Neuronal stem cell (in vitro differentiated cells): Measurements from ENCODE around the gene FBXW7.

Source experiments
- DNase-seq: peaks from one replicate; pipeline ENCODE4 v3.0.0-alpha.2; 2013; ENCODE audit warnings: low spot score
- H2AFZ ChIP-seq: one replicate; pipeline ENCODE4 v1.6.1; 2013; ENCODE audit warnings: mild to moderate bottlenecking, low read length, inconsistent platforms
- H2AK5ac ChIP-seq: 2 replicates; pipeline ENCODE4 v1.6.1; 2013; ENCODE audit warnings: low read depth, mild to moderate bottlenecking, inconsistent platforms, low read length, moderate library complexity, mixed read lengths
- H2BK120ac ChIP-seq: 2 replicates; pipeline ENCODE4 v1.6.1; 2013; ENCODE audit warnings: low read depth, mild to moderate bottlenecking, inconsistent platforms, low read length, moderate library complexity, mixed read lengths
- H2BK12ac ChIP-seq: one replicate; pipeline ENCODE4 v1.6.1; 2013; ENCODE audit warnings: low read length, inconsistent platforms
- H2BK15ac ChIP-seq: 2 replicates; pipeline ENCODE4 v1.6.1; 2013; ENCODE audit warnings: mild to moderate bottlenecking, low read length, inconsistent platforms, mixed read lengths
- H2BK5ac ChIP-seq: one replicate; pipeline ENCODE4 v1.6.1; 2013; ENCODE audit warnings: inconsistent platforms, mild to moderate bottlenecking, low read length, moderate library complexity
- H3K14ac ChIP-seq: one replicate; pipeline ENCODE4 v1.6.1; 2013; ENCODE audit warnings: low read length, inconsistent platforms
- H3K18ac ChIP-seq: 2 replicates; pipeline ENCODE4 v1.6.1; 2013; ENCODE audit warnings: low read length, inconsistent platforms
- H3K23ac ChIP-seq: 2 replicates; pipeline ENCODE4 v1.6.1; 2013; ENCODE audit warnings: low read depth, mild to moderate bottlenecking, mixed read lengths, low read length, inconsistent platforms; ENCODE audit not compliant: poor library complexity
- H3K27ac ChIP-seq: replicated peaks from 3 replicates; pipeline ENCODE4 v1.5.1; 2013; ENCODE audit warnings: low read length, inconsistent platforms
- H3K27me3 ChIP-seq, 3 experiments: 2 replicates each; pipeline ENCODE4 v1.6.1; 2013; ENCODE audit warnings: low read length in 3 of 3, mild to moderate bottlenecking in 2 of 3, inconsistent platforms in 1 of 3, low read depth in 1 of 3, mixed read lengths in 1 of 3, moderate library complexity in 1 of 3; ENCODE audit not compliant: control insufficient read depth in 3 of 3, insufficient read depth in 3 of 3
- H3K36me3 ChIP-seq, 2 donors: replicated peaks in 1 of 2; 2 replicates each; pipeline ENCODE4 v1.6.1; 2013; ENCODE audit warnings: low read length in 2 of 2; ENCODE audit not compliant: control insufficient read depth in 2 of 2, insufficient read depth in 2 of 2
- H3K4ac ChIP-seq: 2 replicates; pipeline ENCODE4 v1.6.1; 2013; ENCODE audit warnings: inconsistent platforms, mild to moderate bottlenecking, low read length, moderate library complexity
- H3K4me1 ChIP-seq, 2 donors: 1 replicate in 1 of 2; 2 replicates in 1 of 2; pipeline ENCODE4 v1.6.1; 2013; ENCODE audit warnings: low read length in 2 of 2, low read depth in 1 of 2; ENCODE audit not compliant: control insufficient read depth in 2 of 2, insufficient read depth in 1 of 2
- H3K4me2 ChIP-seq: one replicate; pipeline ENCODE4 v1.6.1; 2013; ENCODE audit warnings: mild to moderate bottlenecking, low read length, inconsistent platforms; ENCODE audit not compliant: insufficient read depth, poor library complexity, severe bottlenecking
- H3K4me3 ChIP-seq, 2 donors: 2 replicates each; pipeline ENCODE4 v1.5.1; 2013; ENCODE audit warnings: low read length in 2 of 2, mild to moderate bottlenecking in 2 of 2, inconsistent platforms in 1 of 2, moderate library complexity in 1 of 2
- H3K79me1 ChIP-seq: one replicate; pipeline ENCODE4 v1.6.1; 2013; ENCODE audit warnings: low read depth, mild to moderate bottlenecking, inconsistent platforms, low read length, moderate library complexity
- H3K9ac ChIP-seq: one replicate; pipeline ENCODE4 v1.6.1; 2013; ENCODE audit warnings: mild to moderate bottlenecking, low read depth, low read length, inconsistent platforms; ENCODE audit not compliant: poor library complexity
- H3K9me3 ChIP-seq, 2 donors: replicated peaks in 1 of 2; 2 replicates each; pipeline versions ENCODE3 to v1.6.1; 2013; ENCODE audit warnings: low read length in 2 of 2, mild to moderate bottlenecking in 2 of 2, inconsistent platforms in 1 of 2, low read depth in 1 of 2, mixed read lengths in 1 of 2, moderate library complexity in 1 of 2; ENCODE audit not compliant: control insufficient read depth in 2 of 2, insufficient read depth in 1 of 2
- H4K8ac ChIP-seq: one replicate; pipeline ENCODE4 v1.6.1; 2013; ENCODE audit warnings: low read depth, mild to moderate bottlenecking, inconsistent platforms, low read length, moderate library complexity
- H4K91ac ChIP-seq: one replicate; pipeline ENCODE4 v1.6.1; 2013; ENCODE audit warnings: low read length, low read depth, mild to moderate bottlenecking, inconsistent platforms; ENCODE audit not compliant: poor library complexity
- WGBS, 2 donors: extraction: QIAGEN DNeasy Blood & Tissue Kit; methylation state at CpG; one replicate each; pipeline ENCODE4 v1.1.7; 2013; ENCODE audit warnings: missing lambda C conversion rate in 2 of 2, mixed read lengths in 1 of 2; ENCODE audit not compliant: insufficient read length in 2 of 2, insufficient replicate concordance in 1 of 2; ENCODE audit errors: extremely low coverage in 2 of 2; 5-methylcytosine and 5-hydroxymethylcytosine counted together

Gene FBXW7

DNA sequence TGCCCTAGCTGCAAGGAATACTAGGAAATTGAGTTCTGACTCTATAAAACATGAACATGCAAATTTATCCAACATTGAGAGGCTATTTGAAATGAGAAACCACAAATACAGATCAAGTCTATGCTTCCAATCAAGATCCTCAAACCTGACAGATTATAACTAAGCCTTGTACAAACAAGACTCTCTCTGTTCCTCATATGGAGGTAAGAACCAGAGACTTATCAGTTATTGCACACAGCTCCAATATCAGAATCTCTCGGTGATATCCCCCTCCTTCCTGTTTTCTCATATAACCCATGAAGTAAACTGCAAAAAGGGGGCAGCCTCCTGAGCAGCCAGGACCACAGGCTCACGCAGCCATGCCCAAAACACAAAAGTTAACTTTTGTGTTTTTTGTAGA is 36.5 kb downstream of the FBXW7 start:
- no peaks in the 10 kb centered on the region for H3K9me3 ChIP-seq
- DNase-seq = no peak
- H3K4me3 ChIP-seq = no peak overlapping the region
- no peak overlapping the region for H3K9ac ChIP-seq
- H3K4ac ChIP-seq = no peak overlapping the region
- no peak overlapping the region for H3K4me2 ChIP-seq
- H3K27ac ChIP-seq = no peak overlapping the region
- no peak overlapping the region for H2BK15ac ChIP-seq
- H4K91ac ChIP-seq = no peak overlapping the region
- no peak overlapping the region for H3K14ac ChIP-seq
- no peak overlapping the region for H2BK5ac ChIP-seq
- H2BK12ac ChIP-seq = no peak overlapping the region
- no peak overlapping the region for H3K23ac ChIP-seq
- no CpG with 5 or more reads among the region's 2 CpGs for WGBS, 2 donors
- H3K79me1 ChIP-seq = peaks cover 1% of the 10 kb centered on the region
- H3K36me3 ChIP-seq = no peaks in the 10 kb centered on the region
- H2AFZ ChIP-seq = no peak overlapping the region
- H4K8ac ChIP-seq = no peak overlapping the region
- no peak overlapping the region for H2BK120ac ChIP-seq
- H3K4me1 ChIP-seq = peaks cover 0 to 2% of the 10 kb centered on the region in 2 donors
- no peaks in the 10 kb centered on the region for H3K27me3 ChIP-seq
- no peak overlapping the region for H3K18ac ChIP-seq
- no peak overlapping the region for H2AK5ac ChIP-seq

DNA sequence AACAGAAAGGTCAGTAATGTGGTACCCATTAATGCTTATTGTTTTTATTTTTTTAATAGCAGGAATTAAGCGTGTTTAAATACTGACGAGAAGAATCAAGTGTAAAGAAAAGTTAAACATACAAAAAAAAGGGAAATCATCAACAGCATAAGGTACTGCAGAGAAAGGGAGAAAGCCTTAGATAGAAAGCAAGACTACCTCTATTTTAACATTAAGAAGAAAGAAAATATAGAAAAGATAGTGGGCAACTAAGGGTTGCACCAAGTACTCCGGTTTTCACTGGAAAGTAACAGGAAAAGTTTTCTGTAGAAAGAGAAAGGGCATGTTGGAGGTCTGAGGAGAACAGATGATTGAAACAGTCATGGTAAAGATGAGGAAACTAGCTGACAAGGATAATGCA is 41.9 kb downstream of the FBXW7 start:
- Histone ChIP-seq H3K79me1 (no peaks in the 10 kb centered on the region), H3K4me3 (no peak overlapping the region), H3K27me3 (no peaks in the 10 kb centered on the region), H4K91ac (no peak overlapping the region), H3K36me3 (no peaks in the 10 kb centered on the region), H3K27ac (no peak overlapping the region), H3K14ac (no peak overlapping the region), H3K4me2 (no peak overlapping the region), H4K8ac (no peak overlapping the region), H2AK5ac (no peak overlapping the region), H2BK5ac (no peak overlapping the region), H3K4me1 (peaks cover 0 to 1% of the 10 kb centered on the region in 2 donors), H2BK15ac (no peak overlapping the region), H3K4ac (no peak overlapping the region), H3K9ac (no peak overlapping the region), H3K18ac (no peak overlapping the region), H2BK120ac (no peak overlapping the region), H2BK12ac (no peak overlapping the region), H3K9me3 (no peaks in the 10 kb centered on the region), H3K23ac (no peak overlapping the region), H2AFZ (no peak overlapping the region)
- WGBS, 2 donors = no CpG with 5 or more reads among the region's 3 CpGs
- DNase-seq = no peak

DNA sequence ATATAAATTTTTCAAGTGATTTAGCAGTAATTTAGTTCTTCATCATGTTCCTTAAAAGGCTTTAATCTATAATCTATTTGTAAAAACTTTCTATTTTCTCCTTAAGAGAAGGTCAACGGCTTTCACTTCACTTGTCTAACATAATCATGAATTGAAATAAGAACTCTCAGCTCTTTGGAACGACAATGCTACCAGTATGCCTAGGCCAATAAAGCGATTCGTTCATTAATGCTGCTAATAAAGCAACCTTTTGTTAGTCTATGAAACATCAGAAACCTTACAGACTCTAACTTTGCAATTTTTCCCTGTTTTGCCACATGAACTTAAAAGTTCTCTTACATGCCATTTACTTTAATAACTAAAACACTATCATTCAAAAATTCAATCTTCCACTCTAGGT is 47.6 kb downstream of the FBXW7 start:
- H2BK12ac ChIP-seq = no peak overlapping the region
- no peak overlapping the region for H2AK5ac ChIP-seq
- no peaks in the 10 kb centered on the region for H3K79me1 ChIP-seq
- no CpG with 5 or more reads among the region's 4 CpGs for WGBS, 2 donors
- H4K91ac ChIP-seq = no peak overlapping the region
- H3K4me3 ChIP-seq = no peak overlapping the region
- no peaks in the 10 kb centered on the region for H3K4me1 ChIP-seq
- H3K23ac ChIP-seq = no peak overlapping the region
- no peak overlapping the region for H3K9ac ChIP-seq
- no peaks in the 10 kb centered on the region for H3K9me3 ChIP-seq
- H3K4ac ChIP-seq = no peak overlapping the region
- no peak for DNase-seq
- H2AFZ ChIP-seq = no peak overlapping the region
- H3K36me3 ChIP-seq = no peaks in the 10 kb centered on the region
- H3K27me3 ChIP-seq = no peaks in the 10 kb centered on the region
- no peak overlapping the region for H3K4me2 ChIP-seq
- no peak overlapping the region for H2BK15ac ChIP-seq
- H3K14ac ChIP-seq = no peak overlapping the region
- H4K8ac ChIP-seq = no peak overlapping the region
- no peak overlapping the region for H3K27ac ChIP-seq
- H2BK5ac ChIP-seq = no peak overlapping the region
- no peak overlapping the region for H3K18ac ChIP-seq
- H2BK120ac ChIP-seq = no peak overlapping the region

DNA sequence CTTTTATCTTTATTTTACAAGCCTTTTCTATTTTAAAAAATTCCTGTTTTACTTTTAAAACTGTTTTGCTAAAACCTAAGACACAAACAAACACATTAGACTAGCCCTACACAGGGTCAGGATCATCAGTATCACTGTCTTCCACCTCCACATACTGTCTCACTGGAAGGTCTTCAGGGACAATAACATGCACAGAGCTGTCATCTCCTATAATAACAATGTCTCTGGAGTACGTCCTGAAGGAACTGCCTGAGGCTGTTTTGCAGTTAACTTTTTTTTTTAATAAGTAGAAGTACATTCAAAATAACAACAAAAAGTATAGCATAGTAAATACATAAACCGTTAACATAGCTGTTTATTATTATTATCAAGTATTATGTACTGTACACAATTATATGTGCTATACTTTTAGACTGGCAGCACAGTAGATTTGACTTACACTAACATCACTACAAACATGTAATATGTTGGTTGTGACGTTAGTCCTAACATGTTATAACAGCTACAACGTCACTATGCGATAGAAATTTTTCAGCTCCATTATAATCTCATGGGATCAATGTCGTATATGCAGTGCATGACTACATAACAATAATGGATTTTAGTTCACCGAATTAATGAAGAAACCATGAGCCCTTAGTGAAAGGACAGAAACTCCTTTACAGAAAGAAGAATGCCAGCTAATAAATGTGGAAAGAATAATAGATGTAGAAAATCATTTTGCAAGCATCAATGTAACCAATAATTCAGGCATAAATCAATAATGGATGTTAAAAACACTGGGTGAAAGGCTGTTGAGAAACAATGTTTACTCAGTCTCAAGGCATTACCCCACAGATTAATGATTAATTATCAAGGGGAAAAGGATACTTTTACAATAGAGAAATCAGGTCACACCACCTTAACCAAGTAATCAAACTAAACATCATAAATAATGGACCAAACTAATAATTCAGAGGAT is 49.2 kb downstream of the FBXW7 start:
- Histone ChIP-seq H3K4me3 (no peak overlapping the region), H3K9ac (no peak overlapping the region), H3K9me3 (no peaks in the 10 kb centered on the region), H4K91ac (no peak overlapping the region), H3K79me1 (no peaks in the 10 kb centered on the region), H2BK15ac (no peak overlapping the region), H4K8ac (no peak overlapping the region), H3K36me3 (no peaks in the 10 kb centered on the region), H3K4ac (no peak overlapping the region), H3K18ac (no peak overlapping the region), H3K4me2 (no peak overlapping the region), H3K4me1 (no peaks in the 10 kb centered on the region), H2BK120ac (no peak overlapping the region), H2AFZ (no peak overlapping the region), H3K27me3 (no peaks in the 10 kb centered on the region), H2AK5ac (no peak overlapping the region), H2BK5ac (no peak overlapping the region), H3K27ac (no peak overlapping the region), H3K23ac (no peak overlapping the region), H3K14ac (no peak overlapping the region), H2BK12ac (no peak overlapping the region)
- no CpG with 5 or more reads among the region's 7 CpGs for WGBS, 2 donors
- DNase-seq = no peak
